SK-N-SH (cell line): Measurements from ENCODE around the gene LTBP1. TPM values are rescaled to one million over a fixed set of nuclear protein-coding genes. Genes with fewer than 3 reads are reported as not detected.

Source experiments
- CTCF ChIA-PET: fragments of 300-600, 350-600 bp; formaldehyde crosslinking; extraction: SDS; loops from one replicate; lab custom pipeline; 2021; lab: Yijun Ruan, JAX
- POLR2A ChIA-PET: fragments of 350-600 bp; sonication (Branson Sonifier 250); formaldehyde crosslinking; extraction: SDS; loops from one replicate; lab custom pipeline; 2020; ENCODE audit warnings: antibody characterized with exemption, inconsistent platforms; lab: Yijun Ruan, JAX
- DNase-seq: peaks from one replicate; pipeline ENCODE4 v3.0.0; 2012
- H2AFZ ChIP-seq: fragments of 200-600 bp; sonication (generic); 2 replicates; pipeline ENCODE4 v1.8.1; 2016; ENCODE audit warnings: antibody characterized with exemption, mild to moderate bottlenecking, low read depth
- H3F3A ChIP-seq: fragments of 200-600 bp; sonication (generic); replicated peaks from 2 replicates; pipeline ENCODE3; 2016; ENCODE audit warnings: antibody characterized with exemption, mild to moderate bottlenecking; ENCODE audit not compliant: insufficient read depth
- H3K27ac ChIP-seq, 2 experiments: fragments of 200-500 bp in 1 of 2; fragments of 200-600 bp in 1 of 2; sonication (Bioruptor generic) in 1 of 2; sonication (generic), shearing (Covaris generic) in 1 of 2; 2 replicates each; pipeline versions ENCODE4 v1.5.1 to v1.6.1; 2014 to 2016; ENCODE audit warnings: low read depth in 2 of 2, inconsistent platforms in 1 of 2, low read length in 1 of 2, mild to moderate bottlenecking in 1 of 2, mixed read lengths in 1 of 2
- H3K27me3 ChIP-seq: fragments of 200-600 bp; sonication (generic), shearing (Covaris generic); 2 replicates; pipeline ENCODE4 v1.6.1; 2016; ENCODE audit warnings: mixed run types; ENCODE audit not compliant: insufficient read depth
- H3K36me3 ChIP-seq, 2 experiments: fragments of 200-500 bp in 1 of 2; fragments of 200-600 bp in 1 of 2; sonication (Bioruptor generic) in 1 of 2; sonication (generic) in 1 of 2; replicated peaks in 1 of 2; 2 replicates each; pipeline versions ENCODE3 to v1.5.1; 2014 to 2016; ENCODE audit warnings: low read length in 1 of 2, mild to moderate bottlenecking in 1 of 2; ENCODE audit not compliant: insufficient read depth in 2 of 2, control insufficient read depth in 1 of 2
- H3K4me1 ChIP-seq, 2 experiments: fragments of 200-500 bp in 1 of 2; fragments of 200-600 bp in 1 of 2; sonication (Bioruptor generic) in 1 of 2; sonication (generic), shearing (Covaris generic) in 1 of 2; 2 replicates each; pipeline versions ENCODE4 v1.5.1 to v1.6.1; 2014 to 2016; ENCODE audit warnings: low read depth in 1 of 2, low read length in 1 of 2, mixed run types in 1 of 2; ENCODE audit not compliant: insufficient read depth in 2 of 2, control insufficient read depth in 1 of 2
- H3K4me2 ChIP-seq: fragments of 200-600 bp; sonication (generic), shearing (Covaris generic); 2 replicates; pipeline ENCODE4 v1.6.1; 2017; ENCODE audit warnings: mixed run types
- H3K4me3 ChIP-seq, 2 experiments: fragments of 200-500 bp in 1 of 2; fragments of 200-600 bp in 1 of 2; sonication (Bioruptor generic) in 1 of 2; sonication (generic), shearing (Covaris generic) in 1 of 2; 2 replicates each; pipeline versions ENCODE4 v1.5.1 to v1.8.1; 2014 to 2016; ENCODE audit warnings: low read depth in 2 of 2, inconsistent platforms in 1 of 2, low read length in 1 of 2, mild to moderate bottlenecking in 1 of 2, mixed read lengths in 1 of 2, moderate library complexity in 1 of 2
- H3K79me2 ChIP-seq: fragments of 200-600 bp; sonication (generic); 2 replicates; pipeline ENCODE4 v1.8.1; 2017; ENCODE audit warnings: mild to moderate bottlenecking; ENCODE audit not compliant: insufficient read depth
- H3K9ac ChIP-seq: fragments of 200-600 bp; sonication (generic); 2 replicates; pipeline ENCODE4 v1.6.1; 2017; ENCODE audit warnings: mixed run types
- H3K9me2 ChIP-seq: fragments of 200-600 bp; sonication (generic); 2 replicates; pipeline ENCODE4 v1.6.1; 2017; ENCODE audit warnings: mixed run types
- H3K9me3 ChIP-seq: fragments of 200-600 bp; sonication (generic); 2 replicates; pipeline ENCODE4 v1.6.1; 2017; ENCODE audit warnings: mixed run types, mild to moderate bottlenecking, moderate library complexity
- H4K20me1 ChIP-seq: fragments of 200-600 bp; sonication (generic); 2 replicates; pipeline ENCODE4 v1.6.1; 2017; ENCODE audit warnings: mild to moderate bottlenecking, mixed run types; ENCODE audit not compliant: insufficient read depth
- CHD2 ChIP-seq: fragments of 150-350 bp; IDR thresholded peaks from 2 replicates; pipeline ENCODE4 v1.6.1; 2018; ENCODE audit warnings: low read length; ENCODE audit not compliant: partially characterized antibody
- EP300 ChIP-seq, 2 experiments: IDR thresholded peaks; 2 replicates each; pipeline versions ENCODE4 v1.4.0 to v1.6.1; 2012; ENCODE audit warnings: borderline replicate concordance in 1 of 2, low read depth in 1 of 2, low read length in 1 of 2
- FOXJ3 ChIP-seq: sonication (generic); formaldehyde crosslinking; IDR thresholded peaks from 2 replicates; pipeline ENCODE4 v1.5.1; 2020; ENCODE audit warnings: mild to moderate bottlenecking, missing genetic modification reagents
- FOXM1 ChIP-seq: IDR thresholded peaks from 2 replicates; pipeline ENCODE4 v1.4.0; 2012; ENCODE audit warnings: low read depth, mild to moderate bottlenecking
- GABPA ChIP-seq: IDR thresholded peaks from 2 replicates; pipeline ENCODE4 v1.4.0; 2012; ENCODE audit warnings: low read depth, mild to moderate bottlenecking
- MEF2A ChIP-seq: IDR thresholded peaks from 2 replicates; pipeline ENCODE4 v1.4.0; 2012; ENCODE audit warnings: low read depth, borderline replicate concordance
- NFIC ChIP-seq: IDR thresholded peaks from 2 replicates; pipeline ENCODE4 v1.4.0; 2012; ENCODE audit warnings: borderline replicate concordance
- NRF1 ChIP-seq: IDR thresholded peaks from 2 replicates; pipeline ENCODE4 v1.6.1; 2012; ENCODE audit warnings: low read depth, mild to moderate bottlenecking, low read length
- RAD21 ChIP-seq: IDR thresholded peaks from 2 replicates; pipeline ENCODE4 v1.6.1; 2012; ENCODE audit warnings: mild to moderate bottlenecking, low read length
- RXRA ChIP-seq: IDR thresholded peaks from 2 replicates; pipeline ENCODE4 v1.4.0; 2012; ENCODE audit warnings: low read depth, mild to moderate bottlenecking, borderline replicate concordance
- SIN3A ChIP-seq: IDR thresholded peaks from 2 replicates; pipeline ENCODE4 v1.6.1; 2012; ENCODE audit warnings: low read depth, mild to moderate bottlenecking, low read length, moderate library complexity, borderline replicate concordance
- TAF1 ChIP-seq: IDR thresholded peaks from 2 replicates; pipeline ENCODE4 v1.6.1; 2012; ENCODE audit warnings: low read depth, mild to moderate bottlenecking, low read length, moderate library complexity, borderline replicate concordance
- TCF12 ChIP-seq: IDR thresholded peaks from 2 replicates; pipeline ENCODE4 v1.4.0; 2012
- TEAD4 ChIP-seq: IDR thresholded peaks from 2 replicates; pipeline ENCODE4 v1.4.0; 2012; ENCODE audit warnings: mild to moderate bottlenecking, borderline replicate concordance; ENCODE audit not compliant: insufficient read depth
- YY1 ChIP-seq: IDR thresholded peaks from 2 replicates; pipeline ENCODE4 v1.4.0; 2012; ENCODE audit warnings: low read depth, mild to moderate bottlenecking
- WGBS: methylation state at CpG from one replicate; pipeline ENCODE4 v1.1.6; 2017; ENCODE audit warnings: low lambda C conversion rate; 5-methylcytosine and 5-hydroxymethylcytosine counted together
- polyA plus RNA-seq, 3 experiments: library from polyadenylated mRNA; depleted of rRNA; stranded (reverse); fragments of >200 nt; gene quantifications; 2 replicates each; pipeline ENCODE4 v1.2.3, GENCODE V29; 2012
- TF ChIP-seq, protein P1 (sequence below): fragments of 150-350 bp; IDR thresholded peaks from 2 replicates; pipeline ENCODE4 v1.6.1; 2016; ENCODE audit warnings: mild to moderate bottlenecking, low read depth, low read length
- TF ChIP-seq, protein P2 (sequence below): IDR thresholded peaks from 2 replicates; pipeline ENCODE4 v1.4.0; 2012; ENCODE audit warnings: low read depth, borderline replicate concordance
- TF ChIP-seq, protein P3 (sequence below): IDR thresholded peaks from 2 replicates; pipeline ENCODE4 v1.4.0; 2012; ENCODE audit warnings: low read depth
- TF ChIP-seq, protein P4 (sequence below): fragments of 200-600 bp; sonication (generic); IDR thresholded peaks from 2 replicates; pipeline ENCODE4 v1.6.1; 2017; ENCODE audit warnings: antibody characterized with exemption, mild to moderate bottlenecking, moderate library complexity
- TF ChIP-seq, protein P5 (sequence below): IDR thresholded peaks from 2 replicates; pipeline ENCODE4 v1.4.0; 2012; ENCODE audit warnings: low read depth, borderline replicate concordance
- TF ChIP-seq, protein P6 (sequence below): IDR thresholded peaks from 2 replicates; pipeline ENCODE4 v1.6.1; 2012; ENCODE audit warnings: mild to moderate bottlenecking, low read depth, low read length, moderate library complexity
- TF ChIP-seq, protein P7 (sequence below): fragments of 150-350 bp; IDR thresholded peaks from 2 replicates; pipeline ENCODE4 v1.6.1; 2017; ENCODE audit warnings: antibody characterized with exemption, low read length, low read depth, borderline replicate concordance

Gene LTBP1
- polyA plus RNA-seq, 1 of the 3 experiments (the other 2 are of a cell fraction): 467 TPM

DNA sequence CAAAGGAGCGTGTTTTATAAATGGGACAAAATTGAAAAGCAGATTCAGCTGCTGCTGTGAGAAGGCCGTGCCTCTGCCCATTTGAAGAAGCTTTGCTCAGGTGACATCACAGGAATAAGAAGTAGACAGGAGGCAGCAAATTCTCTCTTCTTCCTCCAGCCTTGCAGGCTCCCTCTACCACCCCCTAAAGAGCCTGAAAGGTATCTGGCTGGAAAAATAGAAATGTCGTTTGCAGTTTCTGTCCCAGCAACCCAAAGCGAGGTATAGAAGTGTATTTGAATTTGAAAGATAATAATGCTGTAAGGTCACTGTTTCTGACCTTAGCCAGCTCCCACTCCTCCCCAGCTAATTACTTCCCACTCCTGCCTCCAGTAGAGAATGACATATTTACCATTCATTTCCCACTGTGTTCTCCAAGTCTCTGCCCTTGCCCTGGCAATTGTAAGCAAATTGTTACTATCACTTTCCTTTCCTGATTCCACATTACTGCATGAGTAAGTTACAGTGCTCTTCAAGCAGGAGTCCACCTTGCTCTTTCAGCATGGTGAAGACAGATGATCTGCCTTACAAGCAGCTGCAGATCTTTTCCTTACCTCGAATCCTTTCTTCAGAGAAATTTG, 472.9 kb downstream of the LTBP1 start:
- ChIA-PET CTCF (interaction anchor here (0.7 kb wide), 1 partner anchor 24 kb away, joined by 4 read pairs; no protein-coding TSS in a partner anchor), POLR2A (no interaction called here)
- Histone ChIP-seq H3K79me2 (peaks cover 12% of the 10 kb centered on the region; the same call in 1 of the 2 replicates), H3K4me3 (no peak overlapping the region), H3F3A (peaks cover 41% of the 10 kb centered on the region), H3K4me2 (peak overlapping the region; percentile 43), H3K27ac (peak overlapping the region; percentile 32 to 87; a peak in 3 of 4 replicates), H3K36me3 (no peaks in the 10 kb centered on the region), H3K27me3 (no peaks in the 10 kb centered on the region), H3K9ac (peak overlapping the region; percentile 34), H2AFZ (0 out of 2 replicates have a peak overlapping the region, but pooled peaks have one; percentile 0), H4K20me1 (no peaks in the 10 kb centered on the region), H3K9me2 (no peaks in the 10 kb centered on the region), H3K9me3 (no peaks in the 10 kb centered on the region), H3K4me1 (peaks cover 0 to 6% of the 10 kb centered on the region in 2 experiments; a peak in 1 of 4 replicates)
- WGBS: 49% methylated on average over 5 of the region's 5 CpGs
- no peak for DNase-seq
- TF ChIP-seq, protein P1, sequence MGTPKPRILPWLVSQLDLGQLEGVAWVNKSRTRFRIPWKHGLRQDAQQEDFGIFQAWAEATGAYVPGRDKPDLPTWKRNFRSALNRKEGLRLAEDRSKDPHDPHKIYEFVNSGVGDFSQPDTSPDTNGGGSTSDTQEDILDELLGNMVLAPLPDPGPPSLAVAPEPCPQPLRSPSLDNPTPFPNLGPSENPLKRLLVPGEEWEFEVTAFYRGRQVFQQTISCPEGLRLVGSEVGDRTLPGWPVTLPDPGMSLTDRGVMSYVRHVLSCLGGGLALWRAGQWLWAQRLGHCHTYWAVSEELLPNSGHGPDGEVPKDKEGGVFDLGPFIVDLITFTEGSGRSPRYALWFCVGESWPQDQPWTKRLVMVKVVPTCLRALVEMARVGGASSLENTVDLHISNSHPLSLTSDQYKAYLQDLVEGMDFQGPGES: no peak
- TF ChIP-seq YY1: no peak
- no peak for TF ChIP-seq NFIC
- TF ChIP-seq, protein P2, sequence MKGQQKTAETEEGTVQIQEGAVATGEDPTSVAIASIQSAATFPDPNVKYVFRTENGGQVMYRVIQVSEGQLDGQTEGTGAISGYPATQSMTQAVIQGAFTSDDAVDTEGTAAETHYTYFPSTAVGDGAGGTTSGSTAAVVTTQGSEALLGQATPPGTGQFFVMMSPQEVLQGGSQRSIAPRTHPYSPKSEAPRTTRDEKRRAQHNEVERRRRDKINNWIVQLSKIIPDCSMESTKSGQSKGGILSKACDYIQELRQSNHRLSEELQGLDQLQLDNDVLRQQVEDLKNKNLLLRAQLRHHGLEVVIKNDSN: no peak
- TF ChIP-seq TAF1: no peak
- no peak for TF ChIP-seq NRF1
- TF ChIP-seq, protein P3, sequence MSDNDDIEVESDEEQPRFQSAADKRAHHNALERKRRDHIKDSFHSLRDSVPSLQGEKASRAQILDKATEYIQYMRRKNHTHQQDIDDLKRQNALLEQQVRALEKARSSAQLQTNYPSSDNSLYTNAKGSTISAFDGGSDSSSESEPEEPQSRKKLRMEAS: peak; percentile 6; the same call in 1 of the 2 replicates
- TF ChIP-seq SIN3A: no peak
- TF ChIP-seq RAD21: no peak
- TF ChIP-seq TEAD4: no peak
- TF ChIP-seq, protein P4, sequence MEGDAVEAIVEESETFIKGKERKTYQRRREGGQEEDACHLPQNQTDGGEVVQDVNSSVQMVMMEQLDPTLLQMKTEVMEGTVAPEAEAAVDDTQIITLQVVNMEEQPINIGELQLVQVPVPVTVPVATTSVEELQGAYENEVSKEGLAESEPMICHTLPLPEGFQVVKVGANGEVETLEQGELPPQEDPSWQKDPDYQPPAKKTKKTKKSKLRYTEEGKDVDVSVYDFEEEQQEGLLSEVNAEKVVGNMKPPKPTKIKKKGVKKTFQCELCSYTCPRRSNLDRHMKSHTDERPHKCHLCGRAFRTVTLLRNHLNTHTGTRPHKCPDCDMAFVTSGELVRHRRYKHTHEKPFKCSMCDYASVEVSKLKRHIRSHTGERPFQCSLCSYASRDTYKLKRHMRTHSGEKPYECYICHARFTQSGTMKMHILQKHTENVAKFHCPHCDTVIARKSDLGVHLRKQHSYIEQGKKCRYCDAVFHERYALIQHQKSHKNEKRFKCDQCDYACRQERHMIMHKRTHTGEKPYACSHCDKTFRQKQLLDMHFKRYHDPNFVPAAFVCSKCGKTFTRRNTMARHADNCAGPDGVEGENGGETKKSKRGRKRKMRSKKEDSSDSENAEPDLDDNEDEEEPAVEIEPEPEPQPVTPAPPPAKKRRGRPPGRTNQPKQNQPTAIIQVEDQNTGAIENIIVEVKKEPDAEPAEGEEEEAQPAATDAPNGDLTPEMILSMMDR: peak; percentile 34; the same call in 1 of the 2 replicates
- TF ChIP-seq, protein P5, sequence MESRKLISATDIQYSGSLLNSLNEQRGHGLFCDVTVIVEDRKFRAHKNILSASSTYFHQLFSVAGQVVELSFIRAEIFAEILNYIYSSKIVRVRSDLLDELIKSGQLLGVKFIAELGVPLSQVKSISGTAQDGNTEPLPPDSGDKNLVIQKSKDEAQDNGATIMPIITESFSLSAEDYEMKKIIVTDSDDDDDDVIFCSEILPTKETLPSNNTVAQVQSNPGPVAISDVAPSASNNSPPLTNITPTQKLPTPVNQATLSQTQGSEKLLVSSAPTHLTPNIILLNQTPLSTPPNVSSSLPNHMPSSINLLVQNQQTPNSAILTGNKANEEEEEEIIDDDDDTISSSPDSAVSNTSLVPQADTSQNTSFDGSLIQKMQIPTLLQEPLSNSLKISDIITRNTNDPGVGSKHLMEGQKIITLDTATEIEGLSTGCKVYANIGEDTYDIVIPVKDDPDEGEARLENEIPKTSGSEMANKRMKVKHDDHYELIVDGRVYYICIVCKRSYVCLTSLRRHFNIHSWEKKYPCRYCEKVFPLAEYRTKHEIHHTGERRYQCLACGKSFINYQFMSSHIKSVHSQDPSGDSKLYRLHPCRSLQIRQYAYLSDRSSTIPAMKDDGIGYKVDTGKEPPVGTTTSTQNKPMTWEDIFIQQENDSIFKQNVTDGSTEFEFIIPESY: no peak
- TF ChIP-seq GABPA: no peak
- TF ChIP-seq, protein P6, sequence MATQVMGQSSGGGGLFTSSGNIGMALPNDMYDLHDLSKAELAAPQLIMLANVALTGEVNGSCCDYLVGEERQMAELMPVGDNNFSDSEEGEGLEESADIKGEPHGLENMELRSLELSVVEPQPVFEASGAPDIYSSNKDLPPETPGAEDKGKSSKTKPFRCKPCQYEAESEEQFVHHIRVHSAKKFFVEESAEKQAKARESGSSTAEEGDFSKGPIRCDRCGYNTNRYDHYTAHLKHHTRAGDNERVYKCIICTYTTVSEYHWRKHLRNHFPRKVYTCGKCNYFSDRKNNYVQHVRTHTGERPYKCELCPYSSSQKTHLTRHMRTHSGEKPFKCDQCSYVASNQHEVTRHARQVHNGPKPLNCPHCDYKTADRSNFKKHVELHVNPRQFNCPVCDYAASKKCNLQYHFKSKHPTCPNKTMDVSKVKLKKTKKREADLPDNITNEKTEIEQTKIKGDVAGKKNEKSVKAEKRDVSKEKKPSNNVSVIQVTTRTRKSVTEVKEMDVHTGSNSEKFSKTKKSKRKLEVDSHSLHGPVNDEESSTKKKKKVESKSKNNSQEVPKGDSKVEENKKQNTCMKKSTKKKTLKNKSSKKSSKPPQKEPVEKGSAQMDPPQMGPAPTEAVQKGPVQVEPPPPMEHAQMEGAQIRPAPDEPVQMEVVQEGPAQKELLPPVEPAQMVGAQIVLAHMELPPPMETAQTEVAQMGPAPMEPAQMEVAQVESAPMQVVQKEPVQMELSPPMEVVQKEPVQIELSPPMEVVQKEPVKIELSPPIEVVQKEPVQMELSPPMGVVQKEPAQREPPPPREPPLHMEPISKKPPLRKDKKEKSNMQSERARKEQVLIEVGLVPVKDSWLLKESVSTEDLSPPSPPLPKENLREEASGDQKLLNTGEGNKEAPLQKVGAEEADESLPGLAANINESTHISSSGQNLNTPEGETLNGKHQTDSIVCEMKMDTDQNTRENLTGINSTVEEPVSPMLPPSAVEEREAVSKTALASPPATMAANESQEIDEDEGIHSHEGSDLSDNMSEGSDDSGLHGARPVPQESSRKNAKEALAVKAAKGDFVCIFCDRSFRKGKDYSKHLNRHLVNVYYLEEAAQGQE: no peak
- TF ChIP-seq RXRA: no peak
- no peak for TF ChIP-seq MEF2A
- peak; percentile 42; the same call in 1 of the 2 replicates for TF ChIP-seq FOXM1
- TF ChIP-seq EP300 (IDR thresholded peaks at IDR 0.05; ENCODE audit: borderline replicate concordance in 1 of 2, low read depth in 1 of 2, low read length in 1 of 2): no peak
- TF ChIP-seq, protein P7, sequence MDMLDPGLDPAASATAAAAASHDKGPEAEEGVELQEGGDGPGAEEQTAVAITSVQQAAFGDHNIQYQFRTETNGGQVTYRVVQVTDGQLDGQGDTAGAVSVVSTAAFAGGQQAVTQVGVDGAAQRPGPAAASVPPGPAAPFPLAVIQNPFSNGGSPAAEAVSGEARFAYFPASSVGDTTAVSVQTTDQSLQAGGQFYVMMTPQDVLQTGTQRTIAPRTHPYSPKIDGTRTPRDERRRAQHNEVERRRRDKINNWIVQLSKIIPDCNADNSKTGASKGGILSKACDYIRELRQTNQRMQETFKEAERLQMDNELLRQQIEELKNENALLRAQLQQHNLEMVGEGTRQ: no peak
- no peak for TF ChIP-seq FOXJ3 (CRISPR knock-in tag)
- no peak for TF ChIP-seq TCF12
- no peak for TF ChIP-seq CHD2
